Mesendoderm (in vitro differentiated cells): ENCODE results near the gene DLG2.
A peak's percentile ranks its signal among the peaks of the same experiment; 100 is the strongest.
"Not testable (repeated sequence)": the region's sequence is repeated elsewhere in the genome, so short reads cannot be mapped to it uniquely, and the experiment has no call there.

ENCODE experiments used
- DNase-seq: peaks from one replicate; pipeline ENCODE4 v3.0.0; 2013
- H2AK5ac ChIP-seq: 2 replicates; pipeline ENCODE4 v1.6.1; 2013; ENCODE audit warnings: low read length, inconsistent platforms
- H2BK120ac ChIP-seq: 2 replicates; pipeline ENCODE4 v1.6.1; 2013; ENCODE audit warnings: low read depth, mild to moderate bottlenecking, low read length, moderate library complexity, mixed read lengths
- H2BK15ac ChIP-seq: replicated peaks from 2 replicates; pipeline ENCODE4 v1.6.1; 2013; ENCODE audit warnings: low read depth, mild to moderate bottlenecking, moderate library complexity
- H2BK5ac ChIP-seq: 2 replicates; pipeline ENCODE4 v1.6.1; 2013; ENCODE audit warnings: low read length, inconsistent platforms
- H3K18ac ChIP-seq: 2 replicates; pipeline ENCODE4 v1.6.1; 2013; ENCODE audit warnings: mild to moderate bottlenecking, low read length, mixed read lengths
- H3K23ac ChIP-seq: one replicate; pipeline ENCODE4 v1.6.1; 2013; ENCODE audit warnings: low read length
- H3K27ac ChIP-seq: 2 replicates; pipeline ENCODE4 v1.5.1; 2013; ENCODE audit warnings: low read depth, mild to moderate bottlenecking, inconsistent platforms, low read length, moderate library complexity
- H3K27me3 ChIP-seq: 2 replicates; pipeline ENCODE4 v1.6.1; 2013; ENCODE audit warnings: low read length, control low read depth, mild to moderate bottlenecking, inconsistent platforms; ENCODE audit not compliant: insufficient read depth, poor library complexity
- H3K36me3 ChIP-seq: 2 replicates; pipeline ENCODE4 v1.6.1; 2013; ENCODE audit warnings: low read length, inconsistent platforms; ENCODE audit not compliant: control insufficient read depth, insufficient read depth
- H3K4ac ChIP-seq: one replicate; pipeline ENCODE4 v1.6.1; 2013; ENCODE audit warnings: low read depth, mild to moderate bottlenecking, low read length, moderate library complexity
- H3K4me1 ChIP-seq: 2 replicates; pipeline ENCODE4 v1.6.1; 2013; ENCODE audit warnings: low read depth, low read length, inconsistent platforms; ENCODE audit not compliant: control insufficient read depth
- H3K4me2 ChIP-seq: 2 replicates; pipeline ENCODE4 v1.6.1; 2013; ENCODE audit warnings: low read length
- H3K4me3 ChIP-seq: 2 replicates; pipeline ENCODE4 v1.5.1; 2013; ENCODE audit warnings: mild to moderate bottlenecking, low read length
- H3K56ac ChIP-seq: one replicate; pipeline ENCODE4 v1.6.1; 2013; ENCODE audit warnings: low read length
- H3K79me1 ChIP-seq: 2 replicates; pipeline ENCODE4 v1.6.1; 2013; ENCODE audit warnings: low read length, inconsistent platforms
- H3K79me2 ChIP-seq: 2 replicates; pipeline ENCODE4 v1.6.1; 2013; ENCODE audit warnings: mild to moderate bottlenecking, low read length; ENCODE audit not compliant: control insufficient read depth, insufficient read depth
- H3K9ac ChIP-seq: 2 replicates; pipeline ENCODE4 v1.6.1; 2013; ENCODE audit warnings: low read length, inconsistent platforms
- H4K5ac ChIP-seq: one replicate; pipeline ENCODE4 v1.6.1; 2013; ENCODE audit warnings: low read length
- H4K8ac ChIP-seq: one replicate; pipeline ENCODE4 v1.6.1; 2013; ENCODE audit warnings: low read depth, mild to moderate bottlenecking, control low read depth, low read length, moderate library complexity
- WGBS: extraction: QIAGEN DNeasy Blood & Tissue Kit; methylation state at CpG from one replicate; pipeline ENCODE4 v1.1.7; 2013; ENCODE audit warnings: low lambda C conversion rate, missing lambda C conversion rate; ENCODE audit not compliant: insufficient coverage; ENCODE audit errors: extremely low coverage; 5-methylcytosine and 5-hydroxymethylcytosine counted together

Gene DLG2

DNA sequence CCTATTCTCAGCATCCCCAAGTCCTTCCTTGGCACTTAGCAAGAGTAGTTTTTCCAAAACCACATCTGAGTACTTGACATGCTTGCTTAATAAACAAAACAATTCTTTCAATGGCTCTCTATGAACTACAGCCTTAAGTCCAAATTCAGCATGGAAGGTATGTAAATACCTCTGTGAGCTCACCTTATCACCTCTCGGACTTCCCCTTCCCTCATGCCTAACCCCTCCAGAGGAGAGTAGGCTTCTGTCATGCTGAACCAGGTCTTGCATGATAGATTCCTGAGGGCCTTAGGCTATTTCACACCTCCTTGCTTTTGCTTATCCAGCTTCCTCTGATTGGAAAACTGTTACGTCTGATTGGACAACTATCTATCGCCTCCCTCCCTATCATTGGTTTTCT is 2028.1 kb downstream of the DLG2 start:
- no CpG with 5 or more reads among the region's 3 CpGs for WGBS
- Histone ChIP-seq H3K27me3 (no peaks in the 10 kb centered on the region), H3K18ac (peak overlapping the region; percentile 89), H3K4me3 (no peak overlapping the region), H2BK15ac (no peak overlapping the region), H3K23ac (no peak overlapping the region), H2BK120ac (peak overlapping the region; percentile 88), H3K4me1 (peaks cover 6% of the 10 kb centered on the region), H2AK5ac (no peak overlapping the region), H3K4me2 (no peak overlapping the region), H3K27ac (peak overlapping the region; percentile 31), H3K36me3 (no peaks in the 10 kb centered on the region), H4K8ac (no peak overlapping the region), H4K5ac (no peak overlapping the region), H3K56ac (peak overlapping the region; percentile 36), H3K79me1 (no peaks in the 10 kb centered on the region), H3K79me2 (no peaks in the 10 kb centered on the region), H2BK5ac (no peak overlapping the region), H3K9ac (no peak overlapping the region), H3K4ac (no peak overlapping the region)
- peak; percentile 96 for DNase-seq

- H3K4ac ChIP-seq, H3K4me3 ChIP-seq, H3K79me2 ChIP-seq, H4K8ac ChIP-seq, H3K4me2 ChIP-seq, H3K18ac ChIP-seq, H3K27ac ChIP-seq, H2AK5ac ChIP-seq, H3K4me1 ChIP-seq, H3K36me3 ChIP-seq, H3K23ac ChIP-seq, H3K9ac ChIP-seq, H3K27me3 ChIP-seq, H4K5ac ChIP-seq, DNase-seq, H2BK5ac ChIP-seq, H2BK120ac ChIP-seq, H3K79me1 ChIP-seq, H2BK15ac ChIP-seq: not testable (repeated sequence)
- no CpG with 5 or more reads among the region's 14 CpGs for WGBS
- peak overlapping the region; percentile 34 for H3K56ac ChIP-seq
Observed at GRCh38 chr11:83587797-83588196, 2039.3 kb downstream of the DLG2 start.

DNA sequence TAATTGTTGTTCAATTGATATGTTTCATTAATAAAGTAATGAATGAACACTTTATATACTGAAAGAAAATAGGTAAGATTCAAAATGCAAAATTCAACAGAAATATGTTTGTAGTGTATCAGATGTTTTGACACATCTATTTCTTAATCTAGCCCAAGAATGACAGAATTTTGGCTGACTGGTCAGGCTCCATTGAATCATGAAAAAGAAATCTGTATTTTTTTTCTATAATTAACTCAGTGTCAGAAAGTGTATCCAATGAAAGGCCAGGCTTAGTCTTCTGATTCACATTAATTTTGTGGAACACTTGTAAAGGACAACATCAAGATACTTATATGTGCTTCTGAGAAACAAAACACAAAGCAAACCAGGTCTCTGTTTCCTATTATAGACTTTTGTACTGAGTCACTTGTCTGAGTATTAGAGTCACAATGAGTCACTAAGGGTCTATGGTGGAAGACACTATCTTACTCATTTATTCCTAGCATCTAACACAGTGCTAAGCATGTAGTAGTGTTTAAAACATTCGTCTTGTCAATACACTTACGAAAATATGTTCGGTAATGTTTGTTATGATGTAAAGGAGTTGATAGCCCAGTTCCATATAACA is 2043.3 kb downstream of the DLG2 start:
- no peaks in the 10 kb centered on the region for H3K36me3 ChIP-seq
- no peaks in the 10 kb centered on the region for H3K79me2 ChIP-seq
- no peak overlapping the region for H4K5ac ChIP-seq
- H3K56ac ChIP-seq: no peak overlapping the region
- H2BK5ac ChIP-seq: no peak overlapping the region
- H2BK120ac ChIP-seq: no peak overlapping the region
- no peak overlapping the region for H2BK15ac ChIP-seq
- no peaks in the 10 kb centered on the region for H3K79me1 ChIP-seq
- no peak overlapping the region for H3K23ac ChIP-seq
- no peak overlapping the region for H3K18ac ChIP-seq
- H2AK5ac ChIP-seq: no peak overlapping the region
- no peak for DNase-seq
- H4K8ac ChIP-seq: no peak overlapping the region
- no CpG with 5 or more reads among the region's 3 CpGs for WGBS
- no peak overlapping the region for H3K27ac ChIP-seq
- no peak overlapping the region for H3K4ac ChIP-seq
- no peaks in the 10 kb centered on the region for H3K4me1 ChIP-seq
- H3K4me3 ChIP-seq: no peak overlapping the region
- no peaks in the 10 kb centered on the region for H3K27me3 ChIP-seq
- H3K4me2 ChIP-seq: no peak overlapping the region
- no peak overlapping the region for H3K9ac ChIP-seq

GRCh38 chr11:83574519-83574918 is 2052.6 kb downstream of the DLG2 start:
- H3K9ac ChIP-seq: no peak overlapping the region
- no CpG with 5 or more reads among the region's 2 CpGs for WGBS
- no peak overlapping the region for H3K4me2 ChIP-seq
- no peak overlapping the region for H3K27ac ChIP-seq
- H4K5ac ChIP-seq: no peak overlapping the region
- no peak overlapping the region for H3K23ac ChIP-seq
- H3K18ac ChIP-seq: peak overlapping the region; percentile 39
- no peak overlapping the region for H2AK5ac ChIP-seq
- no peaks in the 10 kb centered on the region for H3K79me1 ChIP-seq
- no peak overlapping the region for H3K4ac ChIP-seq
- H3K79me2 ChIP-seq: no peaks in the 10 kb centered on the region
- no peaks in the 10 kb centered on the region for H3K4me1 ChIP-seq
- H3K56ac ChIP-seq: no peak overlapping the region
- H3K36me3 ChIP-seq: no peaks in the 10 kb centered on the region
- H2BK15ac ChIP-seq: no peak overlapping the region
- peak; percentile 44 for DNase-seq
- H4K8ac ChIP-seq: no peak overlapping the region
- no peak overlapping the region for H3K4me3 ChIP-seq
- no peak overlapping the region for H2BK5ac ChIP-seq
- no peaks in the 10 kb centered on the region for H3K27me3 ChIP-seq
- H2BK120ac ChIP-seq: no peak overlapping the region

GRCh38 chr11:83572581-83573496 is 2054.3 kb downstream of the DLG2 start:
- H3K9ac ChIP-seq: no peak overlapping the region
- no CpG with 5 or more reads among the region's 5 CpGs for WGBS

More at GRCh38 chr11:83572581-83573496, 2054.3 kb downstream of the DLG2 start:
- DNase-seq: peak; percentile 49
- Histone ChIP-seq H3K36me3 (no peaks in the 10 kb centered on the region), H3K18ac (no peak overlapping the region), H2BK15ac (no peak overlapping the region), H3K27me3 (no peaks in the 10 kb centered on the region), H3K27ac (no peak overlapping the region), H3K4me1 (peaks cover 2% of the 10 kb centered on the region), H3K79me1 (no peaks in the 10 kb centered on the region), H2BK5ac (no peak overlapping the region), H4K8ac (no peak overlapping the region), H3K4me2 (no peak overlapping the region), H3K56ac (no peak overlapping the region), H3K4ac (peak overlapping the region; percentile 55), H4K5ac (no peak overlapping the region), H2BK120ac (no peak overlapping the region), H3K4me3 (no peak overlapping the region), H3K23ac (no peak overlapping the region), H2AK5ac (no peak overlapping the region), H3K79me2 (no peaks in the 10 kb centered on the region)
